Measurements from ENCODE around the gene GREM2. TPM values are rescaled to one million over a fixed set of nuclear protein-coding genes. Genes with fewer than 3 reads are reported as not detected.

The GREM2 gene
- total and polyA plus RNA-seq, 2 experiments from 2014 or later: 0.18 to 0.21 TPM

DNA sequence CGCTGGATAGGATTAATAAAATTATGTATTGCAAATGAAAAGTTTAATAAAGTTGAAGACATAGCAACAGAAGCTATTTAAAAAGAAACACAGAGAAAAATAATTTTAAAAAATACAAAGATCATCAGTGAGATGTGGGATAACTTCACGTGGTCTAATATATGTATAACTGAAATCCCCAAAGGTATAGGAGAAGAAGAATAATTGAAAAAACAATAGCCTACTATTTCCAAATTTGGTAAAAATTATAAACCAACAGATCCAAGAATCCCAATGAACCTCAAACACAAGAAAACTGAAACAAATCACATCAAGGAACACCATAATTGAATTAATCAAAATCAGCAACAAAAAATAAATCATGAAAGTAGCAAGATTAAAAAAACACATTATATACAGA, 44.9 kb downstream of the GREM2 start:
- H3K9me2 ChIP-seq (ENCODE audit: insufficient read depth): no peaks in the 10 kb centered on the region
- H3K36me3 ChIP-seq (ENCODE audit: insufficient read depth): no peaks in the 10 kb centered on the region
- no peaks in the 10 kb centered on the region for H3F3A ChIP-seq (replicated peaks; ENCODE audit: low read depth)
- Mint-ChIP-seq H3K36me3 (ENCODE audit: low read depth) (no peaks in the 10 kb centered on the region), H3K4me1 (0 out of 3 replicates have a peak, but pooled peaks cover under 1% of the 10 kb centered on the region), H3K9me3 (no peaks in the 10 kb centered on the region), H3K4me3 (no peak overlapping the region), H3K27ac (no peak overlapping the region), H3K27me3 (ENCODE audit: insufficient read depth, low read depth, poor library complexity) (peaks cover 2% of the 10 kb centered on the region)
- H3K4me3 ChIP-seq: no peak overlapping the region
- H2AFZ ChIP-seq: no peak overlapping the region
- H3K4me1 ChIP-seq (ENCODE audit: insufficient read depth): no peaks in the 10 kb centered on the region
- ATAC-seq (no peak), DNase-seq (ENCODE audit: low spot score) (no peak)
- H3K27ac ChIP-seq (ENCODE audit: low read depth): no peak overlapping the region
- no peak overlapping the region for H3K4me2 ChIP-seq
- no peaks in the 10 kb centered on the region for H4K20me1 ChIP-seq (replicated peaks; ENCODE audit: insufficient read depth)
- H3K79me2 ChIP-seq (replicated peaks; ENCODE audit: insufficient read depth): no peaks in the 10 kb centered on the region
- TF ChIP-seq EZH2phosphoT487 (IDR thresholded peaks at IDR 0.05; ENCODE audit: unreplicated experiment): no peak
- no peak for TF ChIP-seq NANOG (IDR thresholded peaks at IDR 0.05; ENCODE audit: borderline replicate concordance)
- no peak for TF ChIP-seq ETS1 (IDR thresholded peaks at IDR 0.05)
- no peak for TF ChIP-seq ZNF114 (CRISPR knock-in tag; IDR thresholded peaks at IDR 0.05)
- TF ChIP-seq CREB1 (CRISPR knock-in tag; IDR thresholded peaks at IDR 0.05; ENCODE audit: low read depth): no peak
- no peak for TF ChIP-seq ZNF331 (CRISPR knock-in tag; IDR thresholded peaks at IDR 0.05; ENCODE audit: low read depth)
- no peak for TF ChIP-seq JUNB (IDR thresholded peaks at IDR 0.05; ENCODE audit: unreplicated experiment)
- TF ChIP-seq ZNF462 (CRISPR knock-in tag; IDR thresholded peaks at IDR 0.05): no peak
- no peak for TF ChIP-seq POLR2AphosphoS5 (IDR thresholded peaks at IDR 0.05; ENCODE audit: low read depth)
- TF ChIP-seq EZH2 (IDR thresholded peaks at IDR 0.05; ENCODE audit: low read depth, unreplicated experiment): no peak
- no peak for TF ChIP-seq STAT1 (IDR thresholded peaks at IDR 0.05; ENCODE audit: unreplicated experiment)
- no peaks in the 10 kb centered on the region for H3K27me3 ChIP-seq (ENCODE audit: insufficient read depth)
